Parathyroid adenoma (tissue), 2 donors: ENCODE data around the gene CLEC12A.

Source experiments
- H2AFZ ChIP-seq: fragments of 300-600 bp; sonication (generic); one replicate; pipeline ENCODE4 v1.7.0; 2017; ENCODE audit warnings: antibody characterized with exemption, mild to moderate bottlenecking
- H3K27ac ChIP-seq: fragments of 300-600 bp; sonication (generic); one replicate; pipeline ENCODE4 v1.7.0; 2017
- H3K27me3 ChIP-seq: fragments of 300-600 bp; sonication (generic); one replicate; pipeline ENCODE4 v1.7.0; 2017; ENCODE audit warnings: low read length; ENCODE audit not compliant: control insufficient read depth, insufficient read depth
- H3K36me3 ChIP-seq: fragments of 300-600 bp; sonication (generic); one replicate; pipeline ENCODE4 v1.7.0; 2017; ENCODE audit warnings: low read length; ENCODE audit not compliant: control insufficient read depth, insufficient read depth
- H3K4me1 ChIP-seq: fragments of 300-600 bp; sonication (generic); one replicate; pipeline ENCODE4 v1.7.0; 2017; ENCODE audit warnings: control low read depth
- H3K4me2 ChIP-seq: fragments of 300-600 bp; sonication (generic); one replicate; pipeline ENCODE4 v1.7.0; 2017; ENCODE audit warnings: low read length
- H3K4me3 ChIP-seq: fragments of 300-600 bp; sonication (generic); one replicate; pipeline ENCODE4 v1.7.0; 2017; ENCODE audit warnings: low read depth, low read length
- H3K79me2 ChIP-seq: fragments of 300-600 bp; sonication (generic); one replicate; pipeline ENCODE4 v1.7.0; 2017; ENCODE audit warnings: control low read depth
- H3K9ac ChIP-seq: fragments of 300-600 bp; sonication (generic); one replicate; pipeline ENCODE4 v1.7.0; 2017; ENCODE audit warnings: mild to moderate bottlenecking
- H3K9me3 ChIP-seq: fragments of 300-600 bp; sonication (generic); one replicate; pipeline ENCODE4 v1.7.0; 2017; ENCODE audit warnings: low read length; ENCODE audit not compliant: control insufficient read depth
- TF ChIP-seq, protein P1 (sequence below): fragments of 300-600 bp; sonication (generic); IDR thresholded peaks from one replicate; pipeline ENCODE4 v1.7.0; 2017; ENCODE audit warnings: antibody characterized with exemption, mild to moderate bottlenecking
- donor health status: primary hyperparathyroidism.

CLEC12A gene

DNA sequence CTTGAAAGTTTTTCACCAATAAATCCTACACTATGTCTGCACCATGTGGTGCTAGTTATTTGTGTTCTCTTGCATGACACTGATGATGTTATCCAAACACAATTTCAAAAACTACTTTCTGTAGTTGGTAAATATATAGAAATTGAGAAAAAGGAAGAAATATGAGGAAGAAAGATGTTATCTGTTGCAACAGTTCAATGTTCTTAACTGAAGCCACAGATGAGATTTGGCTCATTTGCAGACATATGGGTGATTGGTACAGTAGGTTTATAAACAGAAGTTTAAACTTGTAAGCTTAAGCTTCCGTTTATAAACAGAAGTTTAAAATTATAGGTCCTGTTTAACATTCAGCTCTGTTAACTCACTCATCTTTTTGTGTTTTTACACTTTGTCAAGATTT lies at the start of gene CLEC12A:
TSS of gene CLEC12A (plus strand) at position 229 of the 400 bp plus-strand sequence. CDS start 188 bp downstream, outside the sequence.
- no peak within 1 kb of the TSS for H3K9ac ChIP-seq
- H3K79me2 ChIP-seq = no peaks in the 10 kb centered on the region
- H3K4me1 ChIP-seq = no peaks in the 10 kb centered on the region
- no peak within 1 kb of the TSS for H2AFZ ChIP-seq
- H3K4me2 ChIP-seq = no peak within 1 kb of the TSS
- H3K27ac ChIP-seq = no peak within 1 kb of the TSS
- TF ChIP-seq, protein P1, sequence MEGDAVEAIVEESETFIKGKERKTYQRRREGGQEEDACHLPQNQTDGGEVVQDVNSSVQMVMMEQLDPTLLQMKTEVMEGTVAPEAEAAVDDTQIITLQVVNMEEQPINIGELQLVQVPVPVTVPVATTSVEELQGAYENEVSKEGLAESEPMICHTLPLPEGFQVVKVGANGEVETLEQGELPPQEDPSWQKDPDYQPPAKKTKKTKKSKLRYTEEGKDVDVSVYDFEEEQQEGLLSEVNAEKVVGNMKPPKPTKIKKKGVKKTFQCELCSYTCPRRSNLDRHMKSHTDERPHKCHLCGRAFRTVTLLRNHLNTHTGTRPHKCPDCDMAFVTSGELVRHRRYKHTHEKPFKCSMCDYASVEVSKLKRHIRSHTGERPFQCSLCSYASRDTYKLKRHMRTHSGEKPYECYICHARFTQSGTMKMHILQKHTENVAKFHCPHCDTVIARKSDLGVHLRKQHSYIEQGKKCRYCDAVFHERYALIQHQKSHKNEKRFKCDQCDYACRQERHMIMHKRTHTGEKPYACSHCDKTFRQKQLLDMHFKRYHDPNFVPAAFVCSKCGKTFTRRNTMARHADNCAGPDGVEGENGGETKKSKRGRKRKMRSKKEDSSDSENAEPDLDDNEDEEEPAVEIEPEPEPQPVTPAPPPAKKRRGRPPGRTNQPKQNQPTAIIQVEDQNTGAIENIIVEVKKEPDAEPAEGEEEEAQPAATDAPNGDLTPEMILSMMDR = no peak
- H3K4me3 ChIP-seq = no peak within 1 kb of the TSS
- H3K27me3 ChIP-seq = no peaks in the 10 kb centered on the region
- H3K9me3 ChIP-seq = no peaks in the 10 kb centered on the region
- H3K36me3 ChIP-seq = no peaks in the 10 kb centered on the region

DNA sequence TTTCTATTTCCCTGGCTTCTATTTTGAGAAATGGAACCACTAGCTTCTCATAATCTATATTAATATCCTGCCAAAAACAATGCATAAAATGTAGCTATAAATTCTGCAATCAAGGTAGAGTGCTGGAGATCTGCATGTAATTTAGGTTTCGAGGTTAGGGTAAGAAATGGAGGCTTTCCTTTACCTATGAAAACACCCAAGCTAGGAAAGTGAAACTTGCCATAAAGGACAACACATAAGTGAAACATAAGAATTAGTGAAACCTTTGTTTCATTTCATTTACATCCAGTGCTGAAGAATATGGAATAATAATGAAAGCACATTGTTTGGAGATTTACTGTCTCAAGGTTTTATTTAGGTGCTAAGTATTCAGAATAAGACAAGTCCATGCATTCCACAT lies 48.8 kb upstream of the CLEC12A start:
- no peak overlapping the region for H3K4me2 ChIP-seq
- no peak overlapping the region for H2AFZ ChIP-seq
- H3K27ac ChIP-seq = no peak overlapping the region
- no peak overlapping the region for H3K4me3 ChIP-seq
- H3K79me2 ChIP-seq = no peaks in the 10 kb centered on the region
- H3K9ac ChIP-seq = no peak overlapping the region
- no peaks in the 10 kb centered on the region for H3K4me1 ChIP-seq
- TF ChIP-seq, protein P1 = no peak
- no peaks in the 10 kb centered on the region for H3K27me3 ChIP-seq
- H3K9me3 ChIP-seq = no peaks in the 10 kb centered on the region
- no peaks in the 10 kb centered on the region for H3K36me3 ChIP-seq

DNA sequence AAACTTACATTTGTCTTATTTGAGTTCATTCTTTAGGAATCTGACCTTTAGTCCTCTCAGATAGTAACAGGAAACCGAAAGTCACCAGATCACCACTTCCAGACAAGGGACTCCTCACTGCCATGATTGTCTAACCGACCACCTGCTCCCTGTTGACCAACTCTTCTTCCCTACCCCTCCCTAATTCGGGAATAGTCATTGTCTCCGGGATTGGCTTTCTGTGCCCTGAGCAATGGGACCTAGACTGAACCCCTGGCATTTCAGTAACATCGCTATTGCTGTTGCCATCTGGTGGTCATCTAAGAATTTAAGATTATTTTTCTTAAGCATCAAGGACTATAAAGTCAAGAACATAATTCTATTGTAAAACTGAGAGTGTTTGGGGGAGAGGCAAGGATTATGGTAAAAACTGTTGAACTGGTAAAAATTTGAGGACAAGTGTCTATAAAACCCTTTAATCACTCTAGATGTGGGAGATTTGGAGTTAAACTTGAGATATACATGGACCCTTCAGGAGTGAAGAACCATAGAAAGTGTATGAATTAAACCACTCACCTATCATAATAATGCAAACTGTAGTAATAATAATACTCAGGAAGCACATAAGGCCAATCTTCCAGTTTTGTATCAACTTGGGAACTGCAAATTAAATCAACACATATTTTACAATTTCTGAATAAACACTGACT lies 45.4 kb upstream of the CLEC12A start:
- Histone ChIP-seq H2AFZ (no peak overlapping the region), H3K9me3 (no peaks in the 10 kb centered on the region), H3K79me2 (no peaks in the 10 kb centered on the region), H3K36me3 (no peaks in the 10 kb centered on the region), H3K4me1 (no peaks in the 10 kb centered on the region), H3K9ac (no peak overlapping the region), H3K27me3 (no peaks in the 10 kb centered on the region), H3K27ac (no peak overlapping the region), H3K4me3 (peak overlapping the region; percentile 31), H3K4me2 (peak overlapping the region; percentile 58)
- TF ChIP-seq, protein P1 = peak; percentile 22

DNA sequence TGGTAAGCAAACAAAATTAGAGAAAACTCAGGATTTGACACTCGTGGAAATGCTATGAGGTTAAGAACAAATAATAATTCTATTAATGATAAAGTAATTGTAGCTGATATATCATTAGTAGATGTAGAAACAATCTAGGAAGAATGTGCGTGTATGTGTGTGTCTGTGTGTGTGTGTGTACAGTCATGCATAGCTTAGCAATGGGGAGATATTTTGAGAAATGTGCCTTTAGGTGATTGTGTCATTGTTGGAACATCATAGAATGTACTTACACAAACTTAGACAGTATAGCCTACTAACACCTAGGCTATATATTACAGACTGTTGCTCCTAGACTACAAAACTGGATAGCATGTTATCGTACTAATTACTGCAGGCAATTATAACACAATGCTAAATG lies 44.3 kb upstream of the CLEC12A start:
- no peak overlapping the region for H2AFZ ChIP-seq
- no peak overlapping the region for H3K9ac ChIP-seq
- H3K27me3 ChIP-seq = no peaks in the 10 kb centered on the region
- H3K4me2 ChIP-seq = no peak overlapping the region
- H3K79me2 ChIP-seq = no peaks in the 10 kb centered on the region
- TF ChIP-seq, protein P1 = no peak
- H3K4me1 ChIP-seq = no peaks in the 10 kb centered on the region
- H3K4me3 ChIP-seq = no peak overlapping the region
- no peak overlapping the region for H3K27ac ChIP-seq
- no peaks in the 10 kb centered on the region for H3K36me3 ChIP-seq
- H3K9me3 ChIP-seq = no peaks in the 10 kb centered on the region

DNA sequence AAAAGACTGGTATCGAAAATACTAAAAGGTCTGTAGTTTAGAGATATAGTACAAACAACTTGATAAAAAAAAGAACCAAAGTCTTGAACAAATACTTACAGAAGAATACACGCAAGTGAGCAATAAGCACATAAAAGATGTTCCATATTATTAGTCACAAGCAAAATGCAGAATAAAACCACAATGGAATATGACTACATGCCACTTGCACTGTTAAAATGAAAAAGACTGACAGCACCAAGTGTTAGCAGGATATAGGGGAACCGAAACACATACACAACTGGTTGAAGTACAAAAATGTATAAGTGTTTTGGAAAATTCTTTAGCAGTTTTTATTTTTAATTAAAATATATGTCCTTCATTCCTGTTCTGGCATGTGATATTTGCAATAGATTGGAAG lies 42.6 kb upstream of the CLEC12A start:
- Histone ChIP-seq H3K9ac (no peak overlapping the region), H3K36me3 (no peaks in the 10 kb centered on the region), H3K27ac (no peak overlapping the region), H2AFZ (no peak overlapping the region), H3K79me2 (no peaks in the 10 kb centered on the region), H3K9me3 (no peaks in the 10 kb centered on the region), H3K4me3 (no peak overlapping the region), H3K27me3 (no peaks in the 10 kb centered on the region), H3K4me2 (no peak overlapping the region), H3K4me1 (peaks cover 2% of the 10 kb centered on the region)
- TF ChIP-seq, protein P1 = no peak
